Endometrium (tissue), 2 donors: ENCODE results near the gene PDE4B.

Experiments used
- FAIRE-seq: peaks from 2 replicates; lab custom pipeline; 2012; peaks lifted over from hg19 to GRCh38; lab: Jason Lieb, UNC
- donor health status: control.
- donor health status: control.

Gene PDE4B

DNA sequence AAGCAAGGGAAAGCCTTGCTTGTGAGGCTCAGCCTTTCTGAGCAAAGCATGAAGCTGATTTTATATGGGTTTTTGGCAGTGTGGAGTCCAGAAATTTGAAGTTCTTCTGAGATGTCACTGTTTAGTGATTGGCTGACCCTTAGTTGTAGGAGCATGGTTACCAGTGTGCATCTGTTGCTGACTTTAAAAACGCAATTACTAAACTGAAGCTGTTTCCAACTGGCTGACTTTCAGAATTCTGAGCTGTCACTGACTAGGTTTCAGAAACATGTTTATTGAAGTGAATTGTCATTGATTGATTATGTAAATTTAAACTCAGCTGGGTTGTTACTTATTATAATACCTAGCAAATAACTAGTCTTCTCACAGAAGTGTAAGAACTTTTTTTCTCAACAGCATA lies 89.4 kb downstream of the PDE4B start:
- FAIRE-seq = no peak

DNA sequence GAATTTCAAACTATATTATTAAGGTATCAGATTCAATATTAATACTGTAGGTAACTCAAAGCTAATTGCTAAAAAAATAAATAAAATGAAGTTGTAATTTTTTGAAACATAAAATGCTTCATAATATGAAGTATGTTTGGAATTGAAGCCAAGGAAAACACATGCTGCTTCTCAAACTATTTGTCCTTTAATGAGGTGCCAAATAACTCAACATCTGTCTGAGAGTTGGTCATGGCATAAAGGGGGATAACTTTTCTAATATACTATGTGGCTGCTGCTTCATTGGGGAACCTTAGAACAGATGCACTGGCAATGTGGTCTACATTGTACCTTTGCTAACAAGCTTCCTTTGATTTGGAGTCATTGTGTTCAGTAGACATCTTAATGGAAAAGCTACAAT lies 96.7 kb downstream of the PDE4B start:
- no peak for FAIRE-seq

DNA sequence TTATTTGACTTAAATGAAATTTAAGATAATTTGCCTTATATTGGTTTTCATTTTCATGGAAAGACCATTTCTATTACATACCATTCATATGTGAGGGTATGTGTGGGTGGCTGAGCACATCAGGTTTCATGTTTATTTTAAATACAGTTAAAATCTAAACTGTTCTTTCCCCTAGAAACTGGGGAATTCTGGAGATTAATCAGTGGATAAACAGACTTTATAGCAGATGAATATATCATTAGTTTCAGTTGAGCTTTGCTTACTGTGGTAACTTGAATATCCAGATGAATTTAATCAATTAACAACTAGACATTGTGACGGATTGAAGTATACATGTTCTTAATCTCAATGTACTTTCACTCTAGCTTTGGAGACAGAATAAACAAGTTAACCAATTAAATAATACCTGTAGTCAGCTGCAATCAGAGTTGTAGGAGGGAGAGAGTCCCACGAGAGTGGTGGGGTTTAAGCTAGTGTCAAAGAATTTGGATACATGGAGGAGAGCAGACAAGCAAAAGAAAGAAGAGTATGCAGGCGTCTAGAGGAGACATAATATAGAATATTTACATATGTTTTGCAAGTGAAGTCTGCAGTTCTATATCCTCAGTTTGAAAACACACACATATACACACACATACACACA lies 97.6 kb downstream of the PDE4B start:
- FAIRE-seq = no peak

GRCh38 chr1:65894738-65895605 lies 102.3 kb downstream of the PDE4B start:
- FAIRE-seq = no peak

DNA sequence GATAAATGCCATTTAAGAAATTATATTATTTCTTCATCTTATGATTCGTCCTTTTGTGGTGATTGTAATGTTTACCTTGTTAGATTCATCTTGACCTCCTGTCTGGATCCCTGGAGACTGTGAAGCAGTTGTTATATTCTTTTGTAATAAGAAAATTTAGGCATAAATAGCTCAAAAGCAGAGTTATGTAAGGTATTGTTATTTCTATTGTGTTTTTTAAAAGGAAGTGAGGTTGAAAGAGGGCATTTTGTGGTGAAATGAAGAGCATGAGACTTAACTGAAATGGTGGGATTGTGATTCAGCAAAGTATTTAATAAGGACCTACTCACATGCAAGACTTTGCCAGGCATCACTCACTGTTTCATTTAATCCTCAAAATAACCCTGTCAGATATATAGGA lies 104.0 kb downstream of the PDE4B start:
- no peak for FAIRE-seq

DNA sequence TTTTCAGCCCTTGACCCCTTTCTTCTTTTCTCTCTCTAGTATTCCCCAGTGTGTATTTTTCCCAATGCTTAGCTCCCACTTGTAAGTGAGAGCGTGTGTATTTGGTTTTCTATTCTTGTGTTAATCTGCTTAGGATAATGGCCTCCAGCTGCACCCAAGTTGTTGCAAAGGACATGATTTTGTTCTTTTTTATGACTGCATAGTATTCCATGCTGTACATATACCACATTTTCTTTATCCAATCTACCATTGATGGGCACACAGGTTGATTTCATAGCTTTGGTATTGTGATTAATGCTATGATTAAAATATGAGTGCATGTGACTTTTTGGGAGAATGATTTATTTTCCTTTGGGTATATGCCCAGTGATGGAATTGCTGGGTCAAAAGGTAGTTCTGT lies 104.8 kb downstream of the PDE4B start:
- no peak for FAIRE-seq

GRCh38 chr1:65904681-65905083 lies 112.0 kb downstream of the PDE4B start:
- no peak for FAIRE-seq

DNA sequence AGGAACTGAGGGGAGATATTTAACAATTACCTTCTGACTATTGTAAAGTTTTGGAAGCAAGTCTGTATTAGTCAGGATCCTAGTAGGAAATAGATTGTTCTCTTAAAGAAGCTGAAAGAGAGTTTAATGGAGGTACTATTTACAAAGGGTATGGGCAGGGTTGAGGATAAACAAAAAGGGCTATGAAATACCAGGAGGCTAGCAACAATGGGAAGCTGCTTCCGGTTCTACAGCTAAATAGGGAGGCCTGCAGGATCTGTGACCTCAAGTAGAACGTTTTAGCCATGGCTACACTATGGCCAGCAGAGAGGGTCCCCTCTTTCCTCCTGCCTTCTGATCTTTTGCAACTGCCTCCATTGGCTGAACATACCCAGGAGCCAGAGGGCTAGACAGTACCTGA lies 117.7 kb downstream of the PDE4B start:
- FAIRE-seq = no peak

- no peak for FAIRE-seq
Measured at GRCh38 chr1:65911679-65912078, 119.0 kb downstream of the PDE4B start.

- FAIRE-seq = no peak
Measured at GRCh38 chr1:65918564-65918963, 125.9 kb downstream of the PDE4B start.

DNA sequence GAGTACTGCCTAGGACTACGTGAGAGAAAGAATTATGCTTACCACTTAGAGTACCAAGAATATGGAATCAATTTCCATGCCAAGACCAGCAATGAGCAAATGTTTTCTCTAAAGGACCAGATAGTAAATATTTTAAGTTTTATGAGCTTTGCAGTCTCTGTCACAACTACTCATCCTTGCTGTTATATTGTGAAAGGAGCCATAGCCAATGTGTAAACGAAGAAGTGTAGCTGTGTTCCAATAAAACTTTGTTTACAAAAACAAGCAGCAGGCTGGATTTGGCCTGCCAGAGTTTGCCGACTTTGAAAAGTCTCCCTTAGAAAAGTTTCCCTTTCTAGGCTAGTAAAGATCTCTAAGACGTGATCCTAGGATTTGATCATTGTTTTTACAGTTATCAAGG lies 128.8 kb downstream of the PDE4B start:
- FAIRE-seq = no peak

DNA sequence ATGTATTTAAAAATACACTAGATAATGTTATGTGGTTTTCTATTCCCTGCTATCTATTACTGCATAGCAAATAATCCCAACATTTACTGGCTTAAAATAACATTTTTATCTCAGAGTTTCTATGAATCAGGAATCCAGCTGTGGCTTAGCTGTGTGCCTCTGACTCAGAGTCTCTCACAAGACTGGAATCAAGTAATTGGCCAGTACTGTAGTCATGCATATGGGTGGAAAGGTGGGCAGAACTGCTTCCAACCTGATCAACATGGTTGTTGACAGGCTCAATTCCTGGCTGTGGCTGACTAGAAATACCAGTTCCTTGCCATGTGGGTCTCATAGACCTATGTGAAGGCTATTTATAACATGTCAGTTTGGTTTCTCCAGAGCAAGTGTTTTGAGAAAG lies 131.8 kb downstream of the PDE4B start:
- no peak for FAIRE-seq

DNA sequence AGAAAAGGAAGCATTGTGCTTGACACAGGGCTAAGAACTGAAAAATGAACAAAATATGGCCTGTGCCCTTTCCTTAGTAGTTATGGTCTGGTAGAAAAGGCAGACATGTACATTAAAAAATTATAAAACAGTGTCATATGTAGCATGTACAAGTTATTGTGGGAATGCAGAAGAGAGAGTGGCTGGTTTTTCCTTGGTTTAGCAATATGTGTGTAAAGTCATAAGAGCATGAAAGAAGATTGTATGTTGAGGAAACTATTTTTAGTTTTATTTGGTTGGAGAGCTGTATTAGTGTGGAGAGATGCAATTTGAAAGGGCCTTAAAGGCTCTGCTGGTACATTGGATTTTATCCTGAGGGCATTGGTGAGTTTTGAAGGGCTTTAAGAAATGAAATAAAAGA lies 145.8 kb downstream of the PDE4B start:
- no peak for FAIRE-seq

DNA sequence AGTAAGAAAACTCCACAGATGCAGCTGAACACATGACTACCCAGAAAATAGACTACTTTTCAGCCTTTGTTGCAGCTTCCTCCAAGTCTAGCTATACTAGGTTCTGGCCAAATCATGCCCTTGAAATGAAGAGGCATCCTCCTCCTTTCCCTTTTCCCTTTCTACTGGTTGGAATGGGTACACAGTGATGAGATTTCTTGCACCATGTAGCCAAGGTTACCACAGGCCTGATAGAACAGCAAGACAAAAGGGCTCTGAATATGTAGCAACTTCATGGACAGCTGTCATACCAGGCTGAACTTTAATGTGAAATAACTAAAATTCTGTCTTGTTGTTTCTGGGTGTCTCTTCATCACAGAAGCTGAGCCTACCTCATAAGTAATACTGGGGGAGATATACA lies 146.5 kb downstream of the PDE4B start:
- FAIRE-seq = no peak

DNA sequence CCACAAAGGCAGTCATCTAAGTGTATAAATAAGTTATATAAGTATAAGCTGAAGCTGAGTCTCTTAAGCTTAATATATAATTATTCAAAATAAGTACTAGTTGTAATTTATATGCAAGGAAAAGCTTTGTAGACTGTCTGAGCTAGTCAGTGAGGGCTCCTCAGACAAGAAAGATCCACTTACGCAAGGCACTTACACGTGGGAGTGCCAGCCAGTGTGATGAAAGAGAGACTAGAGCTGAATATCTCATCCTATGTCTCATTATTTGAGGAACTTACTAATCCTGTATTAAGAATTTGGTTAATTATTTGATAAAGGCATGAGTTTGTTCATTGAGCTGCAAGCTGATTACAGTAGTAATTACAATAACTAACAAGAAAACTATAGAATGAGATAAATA lies 146.9 kb downstream of the PDE4B start:
- no peak for FAIRE-seq

- FAIRE-seq = no peak
Measured at GRCh38 chr1:65940126-65940525, 147.4 kb downstream of the PDE4B start.

GRCh38 chr1:65942476-65942875 lies 149.8 kb downstream of the PDE4B start:
- no peak for FAIRE-seq

DNA sequence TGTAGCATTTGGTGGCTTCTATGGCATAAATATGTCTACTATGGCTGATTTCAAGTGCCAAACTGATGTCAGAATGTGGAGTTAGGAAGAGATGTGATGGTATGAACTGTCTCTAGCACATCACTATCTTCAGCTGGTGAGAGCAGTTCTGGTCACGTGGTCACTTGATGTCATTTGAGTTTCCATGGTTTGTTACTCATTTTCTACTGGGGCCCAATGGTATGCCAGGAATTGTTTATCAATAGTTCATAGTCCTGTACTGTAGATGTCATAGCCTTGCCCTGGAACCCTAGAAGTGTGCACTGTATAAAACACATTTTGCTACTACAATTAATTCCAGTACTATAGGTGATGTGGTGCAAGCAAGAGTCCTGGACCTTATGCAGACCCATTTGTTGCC lies 153.7 kb downstream of the PDE4B start:
- no peak for FAIRE-seq

- no peak for FAIRE-seq
Measured at GRCh38 chr1:65946960-65947359, 154.3 kb downstream of the PDE4B start.

- no peak for FAIRE-seq
Measured at GRCh38 chr1:65948609-65949229, 156.0 kb downstream of the PDE4B start.

- no peak for FAIRE-seq
Measured at GRCh38 chr1:65949230-65949626, 156.5 kb downstream of the PDE4B start.

- FAIRE-seq = no peak
Measured at GRCh38 chr1:65949933-65950332, 157.2 kb downstream of the PDE4B start.

GRCh38 chr1:65952696-65953095 lies 160.0 kb downstream of the PDE4B start:
- no peak for FAIRE-seq
